ENCODE results near the gene AFF3. TPM values are rescaled to one million over a fixed set of nuclear protein-coding genes. Genes with fewer than 3 reads are reported as not detected.

Gene AFF3
- total and polyA plus RNA-seq, 2 experiments from 2014 or later: 7.3 to 7.8 TPM

DNA sequence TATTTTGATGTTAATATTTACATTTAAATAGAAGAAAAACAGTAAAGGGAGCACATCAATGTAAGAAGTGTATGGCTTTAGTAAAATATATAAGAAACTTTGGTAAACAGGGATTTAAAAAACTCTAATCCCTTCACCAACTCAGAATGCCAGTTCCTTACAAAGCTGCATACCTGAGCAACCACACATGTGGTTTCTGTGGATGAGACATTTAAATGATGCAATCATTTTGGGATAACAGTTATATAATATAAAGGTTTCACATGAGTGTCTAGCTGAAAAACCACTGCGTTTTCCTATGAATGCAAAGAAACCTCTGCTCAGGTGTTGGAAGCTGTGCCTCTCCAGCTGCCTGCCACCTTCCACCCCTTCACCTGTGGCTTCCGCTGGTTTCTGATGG, 443.5 kb downstream of the AFF3 start:
- 91% methylated on average over 2 of the region's 2 CpGs for WGBS (ENCODE audit: low lambda C conversion rate, missing lambda C conversion rate)
- Histone ChIP-seq H3K9me3 (ENCODE audit: low read depth) (no peaks in the 10 kb centered on the region), H3K27ac (no peak overlapping the region), H3K4me2 (no peak overlapping the region), H3K4me1 (ENCODE audit: insufficient read depth) (no peaks in the 10 kb centered on the region), H3K36me3 (replicated peaks; ENCODE audit: insufficient read depth, low read depth) (no peaks in the 10 kb centered on the region), H3K9me2 (replicated peaks; ENCODE audit: insufficient read depth) (no peaks in the 10 kb centered on the region), H4K20me1 (ENCODE audit: insufficient read depth, poor library complexity, severe bottlenecking) (no peaks in the 10 kb centered on the region), H3K27me3 (no peaks in the 10 kb centered on the region), H2AFZ (no peak overlapping the region), H3K79me2 (no peaks in the 10 kb centered on the region), H3K4me3 (no peak overlapping the region)
- TF ChIP-seq EZH2 (IDR thresholded peaks at IDR 0.05; ENCODE audit: borderline replicate concordance): no peak
- TF ChIP-seq, protein P1, sequence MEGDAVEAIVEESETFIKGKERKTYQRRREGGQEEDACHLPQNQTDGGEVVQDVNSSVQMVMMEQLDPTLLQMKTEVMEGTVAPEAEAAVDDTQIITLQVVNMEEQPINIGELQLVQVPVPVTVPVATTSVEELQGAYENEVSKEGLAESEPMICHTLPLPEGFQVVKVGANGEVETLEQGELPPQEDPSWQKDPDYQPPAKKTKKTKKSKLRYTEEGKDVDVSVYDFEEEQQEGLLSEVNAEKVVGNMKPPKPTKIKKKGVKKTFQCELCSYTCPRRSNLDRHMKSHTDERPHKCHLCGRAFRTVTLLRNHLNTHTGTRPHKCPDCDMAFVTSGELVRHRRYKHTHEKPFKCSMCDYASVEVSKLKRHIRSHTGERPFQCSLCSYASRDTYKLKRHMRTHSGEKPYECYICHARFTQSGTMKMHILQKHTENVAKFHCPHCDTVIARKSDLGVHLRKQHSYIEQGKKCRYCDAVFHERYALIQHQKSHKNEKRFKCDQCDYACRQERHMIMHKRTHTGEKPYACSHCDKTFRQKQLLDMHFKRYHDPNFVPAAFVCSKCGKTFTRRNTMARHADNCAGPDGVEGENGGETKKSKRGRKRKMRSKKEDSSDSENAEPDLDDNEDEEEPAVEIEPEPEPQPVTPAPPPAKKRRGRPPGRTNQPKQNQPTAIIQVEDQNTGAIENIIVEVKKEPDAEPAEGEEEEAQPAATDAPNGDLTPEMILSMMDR (IDR thresholded peaks at IDR 0.05; ENCODE audit: poor library complexity): no peak
- no peak for TF ChIP-seq EZH2phosphoT487 (IDR thresholded peaks at IDR 0.05; ENCODE audit: low read depth, severe bottlenecking, unreplicated experiment)
- no peak for DNase-seq (ENCODE audit: low spot score)

- no peak for DNase-seq (ENCODE audit: low spot score)
- H2AFZ ChIP-seq: no peak overlapping the region
- H3K9me2 ChIP-seq (replicated peaks; ENCODE audit: insufficient read depth): no peaks in the 10 kb centered on the region
- no peaks in the 10 kb centered on the region for H3K9me3 ChIP-seq (ENCODE audit: low read depth)
- H3K27ac ChIP-seq: no peak overlapping the region
- H3K79me2 ChIP-seq: no peaks in the 10 kb centered on the region
- H3K4me2 ChIP-seq: no peak overlapping the region
- no peaks in the 10 kb centered on the region for H3K36me3 ChIP-seq (replicated peaks; ENCODE audit: insufficient read depth, low read depth)
- H3K4me1 ChIP-seq (ENCODE audit: insufficient read depth): no peaks in the 10 kb centered on the region
- TF ChIP-seq EZH2 (IDR thresholded peaks at IDR 0.05; ENCODE audit: borderline replicate concordance) (no peak), EZH2phosphoT487 (IDR thresholded peaks at IDR 0.05; ENCODE audit: low read depth, severe bottlenecking, unreplicated experiment) (no peak)
- TF ChIP-seq, protein P1 (IDR thresholded peaks at IDR 0.05; ENCODE audit: poor library complexity): no peak
- no peaks in the 10 kb centered on the region for H4K20me1 ChIP-seq (ENCODE audit: insufficient read depth, poor library complexity, severe bottlenecking)
- H3K4me3 ChIP-seq: no peak overlapping the region
- no peaks in the 10 kb centered on the region for H3K27me3 ChIP-seq
Observed at GRCh38 chr2:99697811-99698568, 444.4 kb downstream of the AFF3 start.

GRCh38 chr2:99695944-99696253, 446.5 kb downstream of the AFF3 start:
- no peaks in the 10 kb centered on the region for H3K79me2 ChIP-seq
- H3K4me3 ChIP-seq: no peak overlapping the region
- H3K4me1 ChIP-seq (ENCODE audit: insufficient read depth): no peaks in the 10 kb centered on the region
- H2AFZ ChIP-seq: no peak overlapping the region
- no peak overlapping the region for H3K4me2 ChIP-seq
- H3K9me3 ChIP-seq (ENCODE audit: low read depth): no peaks in the 10 kb centered on the region
- no peaks in the 10 kb centered on the region for H4K20me1 ChIP-seq (ENCODE audit: insufficient read depth, poor library complexity, severe bottlenecking)
- no peaks in the 10 kb centered on the region for H3K9me2 ChIP-seq (replicated peaks; ENCODE audit: insufficient read depth)
- TF ChIP-seq EZH2phosphoT487 (IDR thresholded peaks at IDR 0.05; ENCODE audit: low read depth, severe bottlenecking, unreplicated experiment): no peak
- no peaks in the 10 kb centered on the region for H3K36me3 ChIP-seq (replicated peaks; ENCODE audit: insufficient read depth, low read depth)
- H3K27ac ChIP-seq: no peak overlapping the region
- H3K27me3 ChIP-seq: no peaks in the 10 kb centered on the region
- DNase-seq (ENCODE audit: low spot score): no peak

- Histone ChIP-seq H3K79me2 (no peaks in the 10 kb centered on the region), H3K27ac (no peak overlapping the region), H3K9me3 (ENCODE audit: low read depth) (no peaks in the 10 kb centered on the region), H3K4me3 (no peak overlapping the region), H3K4me2 (no peak overlapping the region), H4K20me1 (ENCODE audit: insufficient read depth, poor library complexity, severe bottlenecking) (no peaks in the 10 kb centered on the region), H3K27me3 (no peaks in the 10 kb centered on the region), H3K9me2 (replicated peaks; ENCODE audit: insufficient read depth) (no peaks in the 10 kb centered on the region), H2AFZ (no peak overlapping the region), H3K4me1 (ENCODE audit: insufficient read depth) (no peaks in the 10 kb centered on the region), H3K36me3 (replicated peaks; ENCODE audit: insufficient read depth, low read depth) (no peaks in the 10 kb centered on the region)
- DNase-seq (ENCODE audit: low spot score): no peak
- WGBS (ENCODE audit: low lambda C conversion rate, missing lambda C conversion rate): 83% methylated on average over 11 of the region's 11 CpGs
- TF ChIP-seq EZH2 (IDR thresholded peaks at IDR 0.05; ENCODE audit: borderline replicate concordance) (no peak), EZH2phosphoT487 (IDR thresholded peaks at IDR 0.05; ENCODE audit: low read depth, severe bottlenecking, unreplicated experiment) (no peak)
- TF ChIP-seq, protein P1 (IDR thresholded peaks at IDR 0.05; ENCODE audit: poor library complexity): no peak
Observed at GRCh38 chr2:99695130-99695943, 447.1 kb downstream of the AFF3 start.

Data from hepatocyte (in vitro differentiated cells).